Measurements from ENCODE around the gene ADGRA1.

DNA sequence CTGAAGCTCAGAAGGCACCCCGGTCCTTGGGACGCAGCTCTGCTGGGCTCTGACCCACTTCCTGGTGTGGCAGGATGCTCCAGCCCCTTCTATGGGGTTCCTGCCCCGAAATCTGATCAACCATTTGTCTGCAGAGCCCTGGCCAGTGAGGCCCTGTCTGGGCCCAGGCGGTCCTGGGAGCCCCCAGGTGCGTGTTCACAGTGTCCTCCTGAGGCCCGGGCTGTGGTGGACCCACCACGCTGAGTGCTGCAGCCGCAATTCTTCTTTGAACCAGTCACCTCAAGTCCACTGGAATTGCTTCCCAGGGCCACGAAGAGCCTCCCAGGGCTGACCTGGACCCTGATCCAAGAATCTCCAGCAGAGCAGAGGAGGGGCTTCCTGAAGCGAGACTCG is 91.4 kb downstream of the ADGRA1 start:
- TF ChIP-seq, protein P1, sequence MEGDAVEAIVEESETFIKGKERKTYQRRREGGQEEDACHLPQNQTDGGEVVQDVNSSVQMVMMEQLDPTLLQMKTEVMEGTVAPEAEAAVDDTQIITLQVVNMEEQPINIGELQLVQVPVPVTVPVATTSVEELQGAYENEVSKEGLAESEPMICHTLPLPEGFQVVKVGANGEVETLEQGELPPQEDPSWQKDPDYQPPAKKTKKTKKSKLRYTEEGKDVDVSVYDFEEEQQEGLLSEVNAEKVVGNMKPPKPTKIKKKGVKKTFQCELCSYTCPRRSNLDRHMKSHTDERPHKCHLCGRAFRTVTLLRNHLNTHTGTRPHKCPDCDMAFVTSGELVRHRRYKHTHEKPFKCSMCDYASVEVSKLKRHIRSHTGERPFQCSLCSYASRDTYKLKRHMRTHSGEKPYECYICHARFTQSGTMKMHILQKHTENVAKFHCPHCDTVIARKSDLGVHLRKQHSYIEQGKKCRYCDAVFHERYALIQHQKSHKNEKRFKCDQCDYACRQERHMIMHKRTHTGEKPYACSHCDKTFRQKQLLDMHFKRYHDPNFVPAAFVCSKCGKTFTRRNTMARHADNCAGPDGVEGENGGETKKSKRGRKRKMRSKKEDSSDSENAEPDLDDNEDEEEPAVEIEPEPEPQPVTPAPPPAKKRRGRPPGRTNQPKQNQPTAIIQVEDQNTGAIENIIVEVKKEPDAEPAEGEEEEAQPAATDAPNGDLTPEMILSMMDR (IDR thresholded peaks at IDR 0.05; ENCODE audit: control extremely low read depth in 1 of 3, insufficient read depth in 1 of 3, low read depth in 1 of 3, low read length in 3 of 3), result no peak
- no peak for TF ChIP-seq JUND (IDR thresholded peaks at IDR 0.05; ENCODE audit: low read length)
- no peak for TF ChIP-seq CTBP2 (IDR thresholded peaks at IDR 0.05; ENCODE audit: borderline replicate concordance, insufficient read depth, insufficient read length, low read length)
- no peak for TF ChIP-seq POLR2A (IDR thresholded peaks at IDR 0.05; ENCODE audit: control extremely low read depth in 1 of 2, low read depth in 2 of 2, low read length in 2 of 2)
- no peak for TF ChIP-seq KDM1A (IDR thresholded peaks at IDR 0.05; ENCODE audit: borderline replicate concordance, low read length)
- TF ChIP-seq EP300 (IDR thresholded peaks at IDR 0.05; ENCODE audit: borderline replicate concordance in 1 of 2, low read depth in 2 of 2, low read length in 2 of 2), result no peak
- no peak for TF ChIP-seq POLR2AphosphoS5 (IDR thresholded peaks at IDR 0.05; ENCODE audit: low read depth, low read length)
- TF ChIP-seq CHD2 (IDR thresholded peaks at IDR 0.05; ENCODE audit: low read length), result no peak
- no peak for TF ChIP-seq YY1 (IDR thresholded peaks at IDR 0.05; ENCODE audit: low read depth, low read length)
- TF ChIP-seq SP1 (IDR thresholded peaks at IDR 0.05; ENCODE audit: low read depth, low read length), result no peak
- no peak for TF ChIP-seq SIRT6 (IDR thresholded peaks at IDR 0.05; ENCODE audit: low read length)
- TF ChIP-seq HDAC6 (IDR thresholded peaks at IDR 0.05; ENCODE audit: low read depth, low read length), result no peak
